Peyer's patch (tissue), 4 donors: ENCODE results near the gene NFKBIZ. TPM values are rescaled to one million over a fixed set of nuclear protein-coding genes. Genes with fewer than 3 reads are reported as not detected.
"Not testable (repeated sequence)": the region's sequence is repeated elsewhere in the genome, so short reads cannot be mapped to it uniquely, and the experiment has no call there.

Experiments used
- DNase-seq, 3 donors: peaks; one replicate each; pipeline ENCODE4 v3.0.0-alpha.2; 2017 to 2019
- H3K27ac ChIP-seq, 4 donors: fragments of 200-600 bp; sonication (generic); one replicate each; pipeline ENCODE4 v1.5.1; 2016 to 2019
- H3K27me3 ChIP-seq, 2 donors: fragments of 200-600 bp; sonication (generic); one replicate each; pipeline ENCODE4 v1.5.1; 2019
- H3K36me3 ChIP-seq, 3 donors: fragments of 200-600 bp; sonication (generic); one replicate each; pipeline ENCODE4 v1.5.1; 2016 to 2019
- H3K4me1 ChIP-seq, 4 donors: fragments of 200-600 bp; sonication (generic); one replicate each; pipeline ENCODE4 v1.5.1; 2016 to 2019
- H3K4me3 ChIP-seq, 4 donors: fragments of 200-600 bp; sonication (generic); 1 replicate in 3 of 4; 2 replicates in 1 of 4; pipeline ENCODE4 v1.5.1; 2016 to 2019; ENCODE audit warnings: mild to moderate bottlenecking in 1 of 4
- H3K9me3 ChIP-seq, 4 donors: fragments of 200-600 bp; sonication (generic); one replicate each; pipeline ENCODE4 v1.5.1; 2016 to 2019; ENCODE audit warnings: mild to moderate bottlenecking in 1 of 4
- POLR2A ChIP-seq, 2 donors: fragments of 450-650 bp; IDR thresholded peaks; one replicate each; pipeline ENCODE4 v1.5.1; 2017; ENCODE audit warnings: antibody characterized with exemption in 2 of 2, mild to moderate bottlenecking in 2 of 2, moderate library complexity in 2 of 2
- total RNA-seq, 4 donors: library from RNA; depleted of rRNA; stranded (reverse); fragments of >200 nt; gene quantifications; one replicate each; pipeline ENCODE4 v1.1.0, GENCODE V29; 2016
- TF ChIP-seq, protein P1 (sequence below), 6 experiments: fragments of 450-650 bp in 4 of 6; fragments of 200-600 bp in 2 of 6; sonication (generic) in 1 of 6; IDR thresholded peaks; one replicate each; pipeline ENCODE4 v1.5.1; 2017 to 2019; ENCODE audit warnings: antibody characterized with exemption in 6 of 6, mild to moderate bottlenecking in 3 of 6, moderate library complexity in 1 of 6

Gene NFKBIZ
- total RNA-seq, 4 donors from 2014 or later: 37.1 to 70.1 (median 52.9) TPM

DNA sequence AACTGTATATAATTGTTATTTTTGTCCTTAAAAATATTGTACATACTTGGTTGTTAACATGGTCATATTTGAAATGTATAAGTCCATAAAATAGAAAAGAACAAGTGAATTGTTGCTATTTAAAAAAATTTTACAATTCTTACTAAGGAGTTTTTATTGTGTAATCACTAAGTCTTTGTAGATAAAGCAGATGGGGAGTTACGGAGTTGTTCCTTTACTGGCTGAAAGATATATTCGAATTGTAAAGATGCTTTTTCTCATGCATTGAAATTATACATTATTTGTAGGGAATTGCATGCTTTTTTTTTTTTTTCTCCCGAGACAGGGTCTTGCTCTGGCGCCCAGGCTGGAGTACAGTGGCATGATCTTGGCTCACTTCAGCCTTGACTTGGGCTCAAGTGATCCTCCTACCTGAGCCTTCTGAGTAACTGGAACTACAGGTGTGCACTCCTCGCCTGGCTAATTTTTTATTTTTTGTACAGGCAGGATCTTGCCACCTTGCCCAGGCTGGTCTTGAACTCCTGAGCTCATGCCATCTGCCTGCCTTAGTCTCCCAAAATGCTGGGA, 10.7 kb downstream of the NFKBIZ start:
- Histone ChIP-seq H3K9me3 (no peaks in the 10 kb centered on the region), H3K4me3 (no peak overlapping the region), H3K27ac (no peak overlapping the region), H3K4me1 (peaks cover 0 to 16% (median 0%) of the 10 kb centered on the region in 4 donors), H3K36me3 (peaks cover 3 to 73% (median 4%) of the 10 kb centered on the region in 3 donors), H3K27me3 (no peaks in the 10 kb centered on the region)
- no peak for DNase-seq
- TF ChIP-seq POLR2A (IDR thresholded peaks at IDR 0.05): no peak

DNA sequence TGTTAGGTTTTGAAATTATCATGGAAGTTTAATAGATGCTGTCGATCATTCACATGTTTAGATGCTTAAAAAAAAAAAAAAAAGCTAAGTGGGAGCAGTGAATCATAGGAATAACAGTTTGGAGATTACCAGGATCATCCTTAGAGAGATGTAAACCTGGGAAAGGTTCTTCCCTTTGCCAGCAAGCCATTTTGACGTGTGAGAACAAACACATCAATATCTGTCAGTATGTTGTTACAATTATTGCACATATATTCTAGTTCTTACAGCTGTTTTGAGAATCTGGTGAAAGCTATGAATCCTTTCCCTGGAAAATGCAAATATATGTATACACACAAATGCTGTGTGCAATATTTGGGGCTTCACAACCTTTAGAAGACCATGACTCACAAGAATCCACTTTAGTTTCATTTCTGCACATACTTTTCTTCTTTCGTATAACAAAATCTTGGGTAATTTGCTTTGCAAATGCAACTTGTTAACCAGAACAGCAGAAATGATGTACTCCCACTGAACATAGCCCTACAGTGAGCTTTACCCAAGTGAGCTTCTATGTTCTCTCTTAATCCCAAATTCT, 12.0 kb downstream of the NFKBIZ start:
- no peak for DNase-seq
- no peaks in the 10 kb centered on the region for H3K27me3 ChIP-seq

DNA sequence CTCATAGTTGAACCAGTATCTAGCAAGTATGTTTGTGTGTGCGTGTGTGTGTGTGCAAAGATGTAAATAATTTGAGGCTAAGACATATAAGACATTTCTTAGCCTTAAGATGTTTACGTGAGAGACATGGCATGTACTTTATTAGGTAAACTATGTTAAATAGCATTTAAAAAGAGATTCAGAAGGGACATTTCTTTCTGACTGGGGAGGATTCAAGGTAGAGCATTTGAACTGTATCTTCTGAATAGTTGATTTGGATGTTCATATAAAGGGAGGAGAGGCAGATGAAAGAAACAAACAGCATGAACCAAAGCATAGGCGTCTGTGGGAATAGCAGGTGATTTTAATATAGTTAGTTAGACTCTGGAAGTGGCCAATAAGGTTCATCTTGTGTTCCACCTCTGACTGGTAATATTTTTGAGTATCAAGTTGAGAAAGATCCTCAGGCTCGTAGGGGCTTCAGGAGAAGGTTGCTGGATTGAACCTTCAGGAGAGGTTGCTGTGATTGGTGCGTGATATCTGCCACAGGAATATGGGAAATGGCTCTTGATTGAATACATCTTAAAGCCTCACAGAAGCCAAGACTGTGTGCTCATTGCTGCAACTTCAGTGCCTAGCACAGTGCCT, 12.6 kb downstream of the NFKBIZ start:
- no peaks in the 10 kb centered on the region for H3K27me3 ChIP-seq
- peaks cover 0 to 54% (median 4%) of the 10 kb centered on the region in 3 donors for H3K36me3 ChIP-seq
- TF ChIP-seq, protein P1, sequence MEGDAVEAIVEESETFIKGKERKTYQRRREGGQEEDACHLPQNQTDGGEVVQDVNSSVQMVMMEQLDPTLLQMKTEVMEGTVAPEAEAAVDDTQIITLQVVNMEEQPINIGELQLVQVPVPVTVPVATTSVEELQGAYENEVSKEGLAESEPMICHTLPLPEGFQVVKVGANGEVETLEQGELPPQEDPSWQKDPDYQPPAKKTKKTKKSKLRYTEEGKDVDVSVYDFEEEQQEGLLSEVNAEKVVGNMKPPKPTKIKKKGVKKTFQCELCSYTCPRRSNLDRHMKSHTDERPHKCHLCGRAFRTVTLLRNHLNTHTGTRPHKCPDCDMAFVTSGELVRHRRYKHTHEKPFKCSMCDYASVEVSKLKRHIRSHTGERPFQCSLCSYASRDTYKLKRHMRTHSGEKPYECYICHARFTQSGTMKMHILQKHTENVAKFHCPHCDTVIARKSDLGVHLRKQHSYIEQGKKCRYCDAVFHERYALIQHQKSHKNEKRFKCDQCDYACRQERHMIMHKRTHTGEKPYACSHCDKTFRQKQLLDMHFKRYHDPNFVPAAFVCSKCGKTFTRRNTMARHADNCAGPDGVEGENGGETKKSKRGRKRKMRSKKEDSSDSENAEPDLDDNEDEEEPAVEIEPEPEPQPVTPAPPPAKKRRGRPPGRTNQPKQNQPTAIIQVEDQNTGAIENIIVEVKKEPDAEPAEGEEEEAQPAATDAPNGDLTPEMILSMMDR (IDR thresholded peaks at IDR 0.05): no peak
- TF ChIP-seq POLR2A (IDR thresholded peaks at IDR 0.05): no peak
- H3K9me3 ChIP-seq: no peaks in the 10 kb centered on the region
- H3K27ac ChIP-seq: no peak overlapping the region
- H3K4me3 ChIP-seq: no peak overlapping the region
- DNase-seq: no peak
- H3K4me1 ChIP-seq: peaks cover 0 to 8% (median 0%) of the 10 kb centered on the region in 4 donors

More for the DNA sequence above, 12.0 kb downstream of the NFKBIZ start:
- H3K4me3 ChIP-seq: no peak overlapping the region
- H3K9me3 ChIP-seq: no peaks in the 10 kb centered on the region
- peaks cover 0 to 11% (median 0%) of the 10 kb centered on the region in 4 donors for H3K4me1 ChIP-seq
- no peak for TF ChIP-seq POLR2A (IDR thresholded peaks at IDR 0.05)
- TF ChIP-seq, protein P1 (IDR thresholded peaks at IDR 0.05): no peak
- H3K27ac ChIP-seq: no peak overlapping the region
- peaks cover 0 to 60% (median 4%) of the 10 kb centered on the region in 3 donors for H3K36me3 ChIP-seq

DNA sequence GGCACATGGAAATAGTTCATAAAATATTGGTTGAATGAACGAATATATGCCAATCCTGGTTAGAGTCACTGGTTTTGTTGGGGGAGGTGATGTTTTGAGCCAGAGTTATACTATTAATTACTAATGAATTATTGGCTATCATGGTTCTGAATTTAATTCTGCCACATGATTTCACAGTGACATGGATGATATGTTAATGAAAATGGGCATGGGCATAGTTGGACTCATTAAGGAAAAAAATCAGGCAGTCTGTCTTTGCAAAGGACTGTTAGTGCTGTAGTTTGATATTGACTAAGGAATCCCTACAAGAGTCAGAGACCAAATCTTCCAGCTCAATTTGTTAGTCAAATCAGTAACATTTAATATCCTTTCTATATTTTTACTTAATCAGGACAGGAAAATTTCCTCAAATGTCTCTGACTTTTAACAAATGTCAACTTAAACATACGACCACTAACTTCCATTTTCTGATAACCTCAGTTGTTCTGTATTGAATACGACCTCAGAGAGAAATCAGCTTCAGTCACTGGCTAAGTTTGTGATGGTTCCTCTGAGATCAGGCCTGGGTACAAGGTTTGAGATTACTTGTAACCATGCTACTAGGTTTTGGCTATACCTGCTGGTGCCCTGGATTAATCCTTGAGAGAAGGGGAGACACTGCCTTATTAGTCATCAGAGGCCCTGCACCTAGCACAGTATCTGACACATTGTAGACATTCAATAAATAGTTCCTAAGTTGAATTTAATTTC, 13.3 kb downstream of the NFKBIZ start:
- H3K9me3 ChIP-seq: no peaks in the 10 kb centered on the region
- no peak for DNase-seq
- H3K27me3 ChIP-seq: no peaks in the 10 kb centered on the region
- peaks cover 0 to 1% (median 0%) of the 10 kb centered on the region in 4 donors for H3K4me1 ChIP-seq
- H3K4me3 ChIP-seq: no peak overlapping the region
- H3K27ac ChIP-seq: no peak overlapping the region
- peaks cover 0 to 47% (median 0%) of the 10 kb centered on the region in 3 donors for H3K36me3 ChIP-seq
- TF ChIP-seq, protein P1 (IDR thresholded peaks at IDR 0.05): peak in 1 of 6 experiments; percentile 2
- TF ChIP-seq POLR2A (IDR thresholded peaks at IDR 0.05): no peak

DNA sequence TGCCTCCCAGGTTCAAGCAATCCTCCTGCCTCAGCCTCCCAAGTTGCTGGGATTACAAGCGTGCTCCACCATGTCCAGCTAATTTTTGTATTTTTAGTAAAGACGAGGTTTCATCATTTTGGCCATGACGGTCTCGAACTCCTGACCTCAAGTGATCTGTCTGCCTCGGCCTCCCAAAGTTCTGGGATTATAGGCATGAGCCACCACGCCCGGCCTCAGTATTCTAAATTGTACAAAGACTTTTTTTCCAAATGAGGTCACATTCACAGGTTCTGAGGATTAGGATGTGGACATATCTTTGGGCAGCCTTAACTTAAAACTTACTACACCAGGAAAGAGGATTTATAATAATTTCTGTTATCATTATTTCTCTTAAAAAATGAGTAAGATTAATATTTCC, 15.6 kb downstream of the NFKBIZ start:
- peaks cover 0 to 23% (median 0%) of the 10 kb centered on the region in 3 donors for H3K36me3 ChIP-seq
- H3K27ac ChIP-seq, H3K27me3 ChIP-seq, DNase-seq, H3K4me1 ChIP-seq, H3K9me3 ChIP-seq, H3K4me3 ChIP-seq: not testable (repeated sequence)

DNA sequence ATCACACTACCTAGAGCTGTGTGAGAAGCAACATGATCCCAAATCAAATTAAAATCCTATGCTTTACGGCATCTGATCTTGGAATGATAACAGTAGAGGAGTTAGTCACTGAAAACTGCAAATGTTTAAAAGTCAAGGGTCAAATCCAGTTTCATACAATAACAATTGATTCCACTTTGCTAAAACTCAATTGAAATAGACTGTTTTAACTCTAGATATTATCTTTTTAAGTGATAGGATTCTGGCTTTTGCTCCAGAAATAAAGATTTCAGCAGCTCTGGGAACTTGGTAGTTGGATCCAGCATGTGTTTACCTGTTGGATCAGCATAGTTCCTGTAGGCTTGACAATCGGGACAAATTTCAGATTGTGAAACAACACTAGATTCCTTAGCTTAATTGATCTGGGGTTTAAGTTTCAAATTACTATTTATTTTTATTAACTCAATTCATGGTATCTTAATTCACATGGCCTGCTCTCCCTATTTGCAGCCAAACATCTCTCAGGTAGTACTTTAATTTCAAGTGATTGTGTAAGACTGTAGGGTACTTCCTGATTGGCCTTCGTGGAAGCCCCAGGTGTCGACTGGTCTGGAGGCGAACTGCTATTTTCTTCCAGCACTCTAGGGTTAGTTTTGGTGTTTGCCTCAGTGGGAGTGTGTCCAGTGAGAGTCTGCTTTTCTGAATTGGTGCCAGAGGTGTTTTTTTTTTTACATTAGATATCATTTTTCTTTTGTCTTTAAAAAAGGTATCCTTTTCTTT, 16.6 kb downstream of the NFKBIZ start:
- TF ChIP-seq, protein P1 (IDR thresholded peaks at IDR 0.05): no peak
- TF ChIP-seq POLR2A (IDR thresholded peaks at IDR 0.05): no peak
- no peak for DNase-seq
- H3K27me3 ChIP-seq: no peaks in the 10 kb centered on the region
- H3K9me3 ChIP-seq: no peaks in the 10 kb centered on the region
- H3K27ac ChIP-seq: no peak overlapping the region
- H3K4me1 ChIP-seq: peaks cover 0 to 5% (median 0%) of the 10 kb centered on the region in 4 donors
- H3K4me3 ChIP-seq: no peak overlapping the region
- H3K36me3 ChIP-seq: peaks cover 0 to 13% (median 0%) of the 10 kb centered on the region in 3 donors
